CD14-positive monocyte (primary cell): ENCODE data around the gene PLA2G4D. TPM values are rescaled to one million over a fixed set of nuclear protein-coding genes. Genes with fewer than 3 reads are reported as not detected.

Experiments used
- DNase-seq, 3 donors: peaks; one replicate each; pipeline ENCODE4 v3.0.0-alpha.2; 2011 to 2022
- H2AFZ ChIP-seq: 2 replicates; pipeline ENCODE4 v1.6.0; 2012; ENCODE audit warnings: mild to moderate bottlenecking, low read depth, low read length, inconsistent platforms; ENCODE audit not compliant: insufficient read depth, poor library complexity, severe bottlenecking
- H3K27ac ChIP-seq, 2 donors: 1 replicate in 1 of 2; 2 replicates in 1 of 2; pipeline ENCODE4 v1.5.1; 2012 to 2013; ENCODE audit warnings: low read length in 2 of 2, control low read depth in 1 of 2, inconsistent platforms in 1 of 2, low read depth in 1 of 2, mild to moderate bottlenecking in 1 of 2
- H3K27me3 ChIP-seq, 2 donors: one replicate each; pipeline versions ENCODE4 v1.6.0 to v1.6.1; 2011 to 2013; ENCODE audit warnings: low read length in 2 of 2; ENCODE audit not compliant: control insufficient read depth in 2 of 2, insufficient read depth in 2 of 2
- H3K36me3 ChIP-seq, 2 donors: replicated peaks in 1 of 2; 1 replicate in 1 of 2; 2 replicates in 1 of 2; pipeline versions ENCODE4 v1.5.1 to v1.6.1; 2012 to 2013; ENCODE audit warnings: low read length in 2 of 2, control low read depth in 1 of 2, inconsistent platforms in 1 of 2, mild to moderate bottlenecking in 1 of 2; ENCODE audit not compliant: insufficient read depth in 2 of 2, control insufficient read depth in 1 of 2
- H3K4me1 ChIP-seq, 2 donors: 1 replicate in 1 of 2; 2 replicates in 1 of 2; pipeline versions ENCODE4 v1.5.1 to v1.6.1; 2012 to 2013; ENCODE audit warnings: low read length in 2 of 2, control low read depth in 1 of 2, inconsistent platforms in 1 of 2, mild to moderate bottlenecking in 1 of 2, moderate library complexity in 1 of 2; ENCODE audit not compliant: insufficient read depth in 2 of 2, control insufficient read depth in 1 of 2
- H3K4me2 ChIP-seq: replicated peaks from 2 replicates; pipeline ENCODE3; 2012; ENCODE audit warnings: low read length, moderate library complexity, mild to moderate bottlenecking; ENCODE audit not compliant: poor library complexity, severe bottlenecking; ENCODE audit errors: extremely low read depth
- H3K4me3 ChIP-seq, 3 experiments: fragments of 200-600 bp in 1 of 3; sonication (generic) in 1 of 3; replicated peaks in 1 of 3; 1 replicate in 2 of 3; 2 replicates in 1 of 3; pipeline ENCODE4 v1.5.1; 2011 to 2013; ENCODE audit warnings: low read length in 3 of 3, mild to moderate bottlenecking in 3 of 3, control low read depth in 2 of 3, low read depth in 2 of 3, inconsistent platforms in 1 of 3, moderate library complexity in 1 of 3
- H3K79me2 ChIP-seq: 2 replicates; pipeline ENCODE4 v1.6.0; 2012; ENCODE audit warnings: mild to moderate bottlenecking, control low read depth, inconsistent platforms, low read length, moderate library complexity; ENCODE audit not compliant: insufficient read depth
- H3K9ac ChIP-seq: 2 replicates; pipeline ENCODE4 v1.6.0; 2017; ENCODE audit warnings: low read length, mild to moderate bottlenecking; ENCODE audit not compliant: insufficient read depth, poor library complexity, severe bottlenecking
- H3K9me3 ChIP-seq, 2 donors: replicated peaks in 1 of 2; 1 replicate in 1 of 2; 2 replicates in 1 of 2; pipeline versions ENCODE4 v1.5.1 to v1.6.1; 2012 to 2013; ENCODE audit warnings: low read length in 2 of 2, control low read depth in 1 of 2; ENCODE audit not compliant: control insufficient read depth in 1 of 2, insufficient read depth in 1 of 2
- H4K20me1 ChIP-seq: 2 replicates; pipeline ENCODE4 v1.6.0; 2012; ENCODE audit warnings: mild to moderate bottlenecking, low read length, control low read depth, moderate library complexity; ENCODE audit not compliant: insufficient read depth
- H3K27ac Mint-ChIP-seq, 7 donors: one replicate each; pipeline ENCODE4 v1.8.0; 2020; ENCODE audit warnings: mild to moderate bottlenecking in 7 of 7, mixed read lengths in 7 of 7, moderate library complexity in 6 of 7, inconsistent platforms in 2 of 7
- H3K27me3 Mint-ChIP-seq, 3 donors: one replicate each; pipeline ENCODE4 v1.8.0; 2021 to 2022; ENCODE audit warnings: low read depth in 3 of 3, mild to moderate bottlenecking in 3 of 3, mixed read lengths in 3 of 3, moderate library complexity in 3 of 3, inconsistent platforms in 1 of 3
- H3K36me3 Mint-ChIP-seq, 2 donors: one replicate each; pipeline ENCODE4 v1.8.0; 2020; ENCODE audit warnings: mixed read lengths in 2 of 2, inconsistent platforms in 1 of 2, mild to moderate bottlenecking in 1 of 2
- H3K4me1 Mint-ChIP-seq: one replicate; pipeline ENCODE4 v1.8.0; 2020; ENCODE audit warnings: mild to moderate bottlenecking, mixed read lengths
- H3K4me3 Mint-ChIP-seq, 2 donors: one replicate each; pipeline ENCODE4 v1.8.0; 2020; ENCODE audit warnings: mild to moderate bottlenecking in 2 of 2, mixed read lengths in 2 of 2, moderate library complexity in 1 of 2
- H3K9me3 Mint-ChIP-seq, 7 donors: one replicate each; pipeline ENCODE4 v1.8.0; 2020 to 2022; ENCODE audit warnings: mixed read lengths in 7 of 7, mild to moderate bottlenecking in 6 of 7, moderate library complexity in 6 of 7, inconsistent platforms in 2 of 7
- CTCF ChIP-seq: fragments of 200-600 bp; IDR thresholded peaks from one replicate; pipeline ENCODE4 v1.8.0; 2022; ENCODE audit warnings: antibody characterized with exemption, mild to moderate bottlenecking
- WGBS: methylation state at CpG from one replicate; pipeline ENCODE4 v1.1.5; 2013; ENCODE audit warnings: missing lambda C conversion rate; ENCODE audit not compliant: insufficient coverage; 5-methylcytosine and 5-hydroxymethylcytosine counted together
- intact Hi-C, 2 donors: fragments of 100-400 bp; cut with micrococcal nuclease; formaldehyde crosslinking; loops; one replicate each; pipeline versions ENCODE4 v1.15.0 to v1.15.1; 2023
- polyA plus RNA-seq, 3 donors: library from polyadenylated mRNA; depleted of rRNA in 1 of 3; unstranded in 2 of 3; stranded (reverse) in 1 of 3; fragments of 300-500 nt in 2 of 3; fragments of >200 nt in 1 of 3; fragmentation: Illumina TruSeq in 2 of 3; gene quantifications; 1 replicate in 2 of 3; 2 replicates in 1 of 3; pipeline ENCODE4 v1.2.3, GENCODE V29; 2012 to 2021

PLA2G4D gene
- polyA plus RNA-seq, 3 donors: not detected

- Histone ChIP-seq H3K4me3 (no peak overlapping the region), H3K79me2 (no peaks in the 10 kb centered on the region), H3K9ac (no peak overlapping the region), H3K27me3 (no peaks in the 10 kb centered on the region), H3K36me3 (no peaks in the 10 kb centered on the region), H3K4me2 (no peak overlapping the region), H3K9me3 (no peaks in the 10 kb centered on the region), H3K27ac (no peak overlapping the region), H3K4me1 (peaks cover 46 to 53% of the 10 kb centered on the region in 2 donors), H2AFZ (no peak overlapping the region), H4K20me1 (no peaks in the 10 kb centered on the region)
- Mint-ChIP-seq H3K4me3 (no peak overlapping the region), H3K9me3 (no peaks in the 10 kb centered on the region), H3K27ac (no peak overlapping the region), H3K4me1 (peaks cover 48% of the 10 kb centered on the region), H3K27me3 (peaks cover 0 to 6% (median 0%) of the 10 kb centered on the region in 3 donors), H3K36me3 (no peaks in the 10 kb centered on the region)
- DNase-seq: no peak
- intact Hi-C loops: no loop called here
- no CpG with 5 or more reads among the region's 3 CpGs for WGBS
- TF ChIP-seq CTCF: no peak
Observed at GRCh38 chr15:42123546-42123945, 29.2 kb upstream of the PLA2G4D start.

- Histone ChIP-seq H2AFZ (peak overlapping the region; percentile 48), H3K4me1 (peaks cover 47 to 50% of the 10 kb centered on the region in 2 donors), H3K9ac (no peak overlapping the region), H3K4me3 (no peak overlapping the region), H4K20me1 (no peaks in the 10 kb centered on the region), H3K27me3 (no peaks in the 10 kb centered on the region), H3K9me3 (no peaks in the 10 kb centered on the region), H3K27ac (peak overlapping the region; percentile 19 to 44), H3K36me3 (no peaks in the 10 kb centered on the region), H3K79me2 (no peaks in the 10 kb centered on the region), H3K4me2 (no peak overlapping the region)
- no peak for TF ChIP-seq CTCF
- H3K4me1 Mint-ChIP-seq: peaks cover 51% of the 10 kb centered on the region
- peak overlapping the region in 6 of 7 donors; percentile 21 to 86 (median 63) for H3K27ac Mint-ChIP-seq
- H3K36me3 Mint-ChIP-seq: no peaks in the 10 kb centered on the region
- H3K27me3 Mint-ChIP-seq: peaks cover 0 to 2% (median 0%) of the 10 kb centered on the region in 3 donors
- no peak overlapping the region for H3K4me3 Mint-ChIP-seq
- intact Hi-C loops: no loop called here
- WGBS: 27% methylated on average over 2 of the region's 2 CpGs
- DNase-seq: peak in 1 of 3 donors; percentile 26
- peaks cover 0 to 2% (median 0%) of the 10 kb centered on the region in 7 donors for H3K9me3 Mint-ChIP-seq
Observed at GRCh38 chr15:42121682-42122081, 27.3 kb upstream of the PLA2G4D start.
